H1 (cell line): ENCODE results near the gene NCCRP1. TPM values are rescaled to one million over a fixed set of nuclear protein-coding genes. Genes with fewer than 3 reads are reported as not detected.
"Not testable (repeated sequence)": the region's sequence is repeated elsewhere in the genome, so short reads cannot be mapped to it uniquely, and the experiment has no call there.

Source experiments
- CTCF ChIA-PET: fragments of 300-600 bp; sonication (Branson Sonifier 250); formaldehyde crosslinking; loops from one replicate; lab custom pipeline; 2021; ENCODE audit not compliant: partially characterized antibody; lab: Charles Lee
- POLR2A ChIA-PET: fragments of 300-600 bp; sonication (Branson Sonifier 250); formaldehyde crosslinking; loops from one replicate; lab custom pipeline; 2021; ENCODE audit warnings: inconsistent platforms; ENCODE audit not compliant: partially characterized antibody; lab: Charles Lee
- DNase-seq, 2 experiments: peaks; one replicate each; pipeline versions ENCODE4 v3.0.0 to v3.0.0-alpha.2; 2010 to 2022; ENCODE audit warnings: low spot score in 2 of 2, low read depth in 1 of 2, mixed read lengths in 1 of 2
- FAIRE-seq: peaks from 2 replicates; lab custom pipeline; 2011; peaks lifted over from hg19 to GRCh38; lab: Jason Lieb, UNC
- H2AFZ ChIP-seq: 2 replicates; pipeline ENCODE4 v1.8.1; 2012; ENCODE audit warnings: low read length, inconsistent platforms
- H2AK5ac ChIP-seq: 2 replicates; pipeline ENCODE4 v1.6.1; 2013; ENCODE audit warnings: low read depth, low read length
- H2BK120ac ChIP-seq: replicated peaks from 2 replicates; pipeline ENCODE3; 2013; ENCODE audit warnings: low read depth, low read length, inconsistent platforms
- H2BK12ac ChIP-seq: 2 replicates; pipeline ENCODE4 v1.6.1; 2013; ENCODE audit warnings: low read depth, low read length
- H2BK15ac ChIP-seq: 2 replicates; pipeline ENCODE4 v1.6.1; 2013; ENCODE audit warnings: low read length
- H2BK20ac ChIP-seq: 2 replicates; pipeline ENCODE4 v1.6.1; 2013; ENCODE audit warnings: low read length
- H2BK5ac ChIP-seq: 2 replicates; pipeline ENCODE4 v1.6.1; 2013; ENCODE audit warnings: low read depth, low read length
- H3K14ac ChIP-seq: 2 replicates; pipeline ENCODE4 v1.6.1; 2013; ENCODE audit warnings: inconsistent platforms; ENCODE audit not compliant: insufficient read length
- H3K18ac ChIP-seq: 2 replicates; pipeline ENCODE4 v1.6.1; 2013; ENCODE audit warnings: low read length; ENCODE audit errors: extremely low read depth
- H3K23ac ChIP-seq: 2 replicates; pipeline ENCODE4 v1.6.1; 2013; ENCODE audit warnings: inconsistent platforms; ENCODE audit not compliant: insufficient read length
- H3K23me2 ChIP-seq: 2 replicates; pipeline ENCODE4 v1.6.1; 2013; ENCODE audit warnings: low read depth, low read length
- H3K27ac ChIP-seq: 2 replicates; pipeline ENCODE4 v1.6.1; 2011; ENCODE audit warnings: low read depth, low read length, inconsistent platforms
- H3K27me3 ChIP-seq, 4 experiments: replicated peaks in 1 of 4; 1 replicate in 1 of 4; 2 replicates in 3 of 4; pipeline versions ENCODE4 v1.6.1 to v1.8.1; 2011 to 2013; ENCODE audit warnings: low read length in 3 of 4, mild to moderate bottlenecking in 3 of 4, inconsistent platforms in 2 of 4, mixed read lengths in 2 of 4, moderate library complexity in 1 of 4; ENCODE audit not compliant: control insufficient read depth in 3 of 4, insufficient read depth in 3 of 4; ENCODE audit errors: extremely low read depth in 1 of 4
- H3K36me3 ChIP-seq, 4 experiments: 2 replicates each; pipeline versions ENCODE4 v1.6.1 to v1.8.1; 2011 to 2013; ENCODE audit warnings: mild to moderate bottlenecking in 4 of 4, low read length in 3 of 4, moderate library complexity in 2 of 4, control low read depth in 1 of 4, inconsistent platforms in 1 of 4; ENCODE audit not compliant: insufficient read depth in 4 of 4, control insufficient read depth in 2 of 4
- H3K4ac ChIP-seq: replicated peaks from 2 replicates; pipeline ENCODE3; 2013; ENCODE audit warnings: low read length, low read depth, mixed read lengths, inconsistent platforms; ENCODE audit not compliant: insufficient read length
- H3K4me1 ChIP-seq, 4 experiments: replicated peaks in 1 of 4; 1 replicate in 1 of 4; 2 replicates in 3 of 4; pipeline versions ENCODE4 v1.6.1 to v1.8.1; 2011 to 2013; ENCODE audit warnings: low read length in 3 of 4, inconsistent platforms in 2 of 4, mixed read lengths in 1 of 4; ENCODE audit not compliant: insufficient read depth in 4 of 4, control insufficient read depth in 3 of 4
- H3K4me2 ChIP-seq, 2 experiments: 2 replicates each; pipeline versions ENCODE4 v1.6.1 to v1.8.1; 2011 to 2013; ENCODE audit warnings: low read depth in 2 of 2, low read length in 2 of 2, control low read depth in 1 of 2, inconsistent platforms in 1 of 2, mild to moderate bottlenecking in 1 of 2; ENCODE audit not compliant: insufficient read depth in 1 of 2
- H3K4me3 ChIP-seq, 4 experiments: fragments of 200-600, 300-600 bp in 1 of 4; sonication (generic), shearing (Covaris generic), sonication (Bioruptor Twin) in 1 of 4; 2 replicates each; pipeline versions ENCODE4 v1.5.1 to v1.8.1; 2011 to 2016; ENCODE audit warnings: low read length in 4 of 4, low read depth in 3 of 4, control low read depth in 2 of 4, inconsistent platforms in 2 of 4, mild to moderate bottlenecking in 2 of 4, mixed read lengths in 1 of 4, moderate library complexity in 1 of 4; ENCODE audit not compliant: insufficient read depth in 2 of 4; ENCODE audit errors: extremely low read depth in 1 of 4
- H3K56ac ChIP-seq: replicated peaks from 2 replicates; pipeline ENCODE3; 2013; ENCODE audit warnings: low read depth, mild to moderate bottlenecking, mixed read lengths, low read length, inconsistent platforms; ENCODE audit not compliant: insufficient read length
- H3K79me1 ChIP-seq: 2 replicates; pipeline ENCODE4 v1.6.1; 2013; ENCODE audit warnings: low read depth, low read length, control low read depth
- H3K79me2 ChIP-seq, 2 experiments: 2 replicates each; pipeline versions ENCODE4 v1.6.1 to v1.8.1; 2012 to 2013; ENCODE audit warnings: low read length in 2 of 2, mild to moderate bottlenecking in 2 of 2, inconsistent platforms in 1 of 2; ENCODE audit not compliant: insufficient read depth in 2 of 2, control insufficient read depth in 1 of 2
- H3K9ac ChIP-seq, 4 experiments: replicated peaks in 1 of 4; 1 replicate in 1 of 4; 2 replicates in 3 of 4; pipeline versions ENCODE4 v1.6.1 to v1.8.1; 2011 to 2013; ENCODE audit warnings: low read depth in 3 of 4, low read length in 3 of 4, control low read depth in 2 of 4, mild to moderate bottlenecking in 2 of 4, moderate library complexity in 2 of 4, inconsistent platforms in 1 of 4; ENCODE audit errors: extremely low read depth in 1 of 4
- H3K9me3 ChIP-seq, 2 experiments: 2 replicates each; pipeline versions ENCODE4 v1.6.1 to v1.8.1; 2012 to 2013; ENCODE audit warnings: mild to moderate bottlenecking in 2 of 2, moderate library complexity in 2 of 2, control low read depth in 1 of 2, inconsistent platforms in 1 of 2, low read depth in 1 of 2, low read length in 1 of 2, mixed read lengths in 1 of 2; ENCODE audit not compliant: insufficient read depth in 2 of 2
- H4K20me1 ChIP-seq, 2 experiments: replicated peaks in 1 of 2; 2 replicates each; pipeline versions ENCODE3 to v1.8.1; 2011 to 2013; ENCODE audit warnings: inconsistent platforms in 2 of 2, low read length in 2 of 2, mild to moderate bottlenecking in 1 of 2; ENCODE audit not compliant: insufficient read depth in 2 of 2, control insufficient read depth in 1 of 2
- H4K5ac ChIP-seq: 2 replicates; pipeline ENCODE4 v1.6.1; 2013; ENCODE audit warnings: low read length, low read depth, mixed read lengths, inconsistent platforms; ENCODE audit not compliant: insufficient read length
- H4K8ac ChIP-seq: 2 replicates; pipeline ENCODE4 v1.8.0; 2013; ENCODE audit warnings: mild to moderate bottlenecking, moderate library complexity, low read length, inconsistent platforms; ENCODE audit not compliant: insufficient read depth; ENCODE audit errors: extremely low read depth
- H4K91ac ChIP-seq: replicated peaks from 2 replicates; pipeline ENCODE3; 2013; ENCODE audit warnings: low read length, mixed read lengths, inconsistent platforms; ENCODE audit not compliant: insufficient read length
- WGBS, 2 experiments: shearing (Covaris generic) in 1 of 2; methylation state at CpG; one replicate each; pipeline versions ENCODE4 v1.1.6 to v1.1.7; 2013 to 2015; ENCODE audit warnings: low lambda C conversion rate in 2 of 2, mixed read lengths in 2 of 2, inconsistent platforms in 1 of 2, low coverage in 1 of 2, missing lambda C conversion rate in 1 of 2; ENCODE audit not compliant: insufficient replicate concordance in 2 of 2, insufficient coverage in 1 of 2, insufficient read length in 1 of 2; ENCODE audit errors: extremely low coverage in 1 of 2, missing lambda C conversion rate in 1 of 2; 5-methylcytosine and 5-hydroxymethylcytosine counted together
- polyA plus RNA-seq, 7 experiments: library from polyadenylated mRNA; depleted of rRNA in 3 of 7; stranded (reverse) in 5 of 7; unstranded in 2 of 7; fragments of >200 nt in 5 of 7; fragments of 200-250 nt in 2 of 7; gene quantifications; 1 replicate in 5 of 7; 2 replicates in 1 of 7; 4 replicates in 1 of 7; pipeline versions ENCODE4 v1.2.1 to v1.2.3, GENCODE V29; 2011 to 2013; ENCODE audit warnings: missing spikeins in 2 of 7, mixed read lengths in 2 of 7
- total RNA-seq: library from RNA; stranded (reverse); fragmentation: NEBNext Ultra II Directional; extraction: Animal tissue kit (Norgen Biotek cat#: 25700); gene quantifications from 2 replicates; pipeline ENCODE4 v1.2.1, GENCODE V29; 2021

NCCRP1 gene
- total and polyA plus RNA-seq, 2 of the 8 experiments (the other 6 are each of a cell fraction or from before 2014, with no cell fraction given) = 2.8 to 7.9 TPM

- H3K27me3 ChIP-seq = peaks cover 29 to 32% (median 30%) of the 10 kb centered on the region in 4 experiments
- H3K18ac ChIP-seq, H3K56ac ChIP-seq, H3K4me2 ChIP-seq, H3K9me3 ChIP-seq, H2BK120ac ChIP-seq, H3K4ac ChIP-seq, H2AFZ ChIP-seq, H3K23ac ChIP-seq, H4K8ac ChIP-seq, H3K9ac ChIP-seq, H2BK15ac ChIP-seq, H3K14ac ChIP-seq, H2BK12ac ChIP-seq, H3K27ac ChIP-seq, H3K79me2 ChIP-seq, H4K5ac ChIP-seq, H4K20me1 ChIP-seq, DNase-seq, POLR2A ChIA-PET, FAIRE-seq, H3K23me2 ChIP-seq, H3K36me3 ChIP-seq, H2BK5ac ChIP-seq, H2AK5ac ChIP-seq, H3K79me1 ChIP-seq, H2BK20ac ChIP-seq, H3K4me3 ChIP-seq, H4K91ac ChIP-seq: not testable (repeated sequence)
- peaks cover 0 to 14% (median 7%) of the 10 kb centered on the region in 4 experiments; a peak in 5 of 7 replicates for H3K4me1 ChIP-seq
- 95% methylated on average over 7 of the region's 12 CpGs; no CpG with 5 or more reads in 1 of the 2 experiments for WGBS, 2 experiments
- CTCF ChIA-PET = interaction anchor here (1.4 kb wide), 1 partner anchor 82 kb away, joined by 3 read pairs; no protein-coding TSS in a partner anchor
These were observed 47.8 kb downstream of the NCCRP1 start, which contains the start of gene IFNL3 for GRCh38 chr19:39244410-39245100. Gene IFNL3, minus strand, starts transcription at chr19:39245006. Its CDS starts 39 bp downstream, at chr19:39244967.
